ENCODE results near the gene WWC1. TPM values are rescaled to one million over a fixed set of nuclear protein-coding genes. Genes with fewer than 3 reads are reported as not detected.
A peak's percentile ranks its signal among the peaks of the same experiment; 100 is the strongest.

WWC1 gene
- total RNA-seq, 1 donor from 2014 or later, result 20.8 TPM

GRCh38 chr5:168313596-168314204, 22.3 kb downstream of the WWC1 start:
- TF ChIP-seq CTCF (IDR thresholded peaks at IDR 0.05; ENCODE audit: insufficient read depth, low read length, severe bottlenecking), result no peak
- Histone ChIP-seq H3K27me3 (ENCODE audit: control insufficient read depth, insufficient read depth, low read length) (no peaks in the 10 kb centered on the region), H3K4me3 (ENCODE audit: low read depth, low read length) (no peak overlapping the region), H3K36me3 (ENCODE audit: control insufficient read depth, insufficient read depth, low read length) (peaks cover 1% of the 10 kb centered on the region)
- FAIRE-seq (no peak), DNase-seq (ENCODE audit: low read depth) (no peak)

- peak; percentile 97 for DNase-seq (ENCODE audit: low read depth)
- H3K4me3 ChIP-seq (ENCODE audit: low read depth, low read length), result no peak overlapping the region
These were observed 23.4 kb downstream of the WWC1 start for GRCh38 chr5:168314735-168315411.

GRCh38 chr5:168315416-168316138, 24.1 kb downstream of the WWC1 start:
- no peak for FAIRE-seq
- no peak for DNase-seq (ENCODE audit: low read depth)
- Histone ChIP-seq H3K27me3 (ENCODE audit: control insufficient read depth, insufficient read depth, low read length) (no peaks in the 10 kb centered on the region), H3K36me3 (ENCODE audit: control insufficient read depth, insufficient read depth, low read length) (no peaks in the 10 kb centered on the region), H3K4me3 (ENCODE audit: low read depth, low read length) (no peak overlapping the region)
- no peak for TF ChIP-seq CTCF (IDR thresholded peaks at IDR 0.05; ENCODE audit: insufficient read depth, low read length, severe bottlenecking)

More at GRCh38 chr5:168314735-168315411, 23.4 kb downstream of the WWC1 start:
- no peaks in the 10 kb centered on the region for H3K27me3 ChIP-seq (ENCODE audit: control insufficient read depth, insufficient read depth, low read length)
- TF ChIP-seq CTCF (IDR thresholded peaks at IDR 0.05; ENCODE audit: insufficient read depth, low read length, severe bottlenecking), result peak; percentile 13
- no peaks in the 10 kb centered on the region for H3K36me3 ChIP-seq (ENCODE audit: control insufficient read depth, insufficient read depth, low read length)
- peak; percentile 83 for FAIRE-seq

DNA sequence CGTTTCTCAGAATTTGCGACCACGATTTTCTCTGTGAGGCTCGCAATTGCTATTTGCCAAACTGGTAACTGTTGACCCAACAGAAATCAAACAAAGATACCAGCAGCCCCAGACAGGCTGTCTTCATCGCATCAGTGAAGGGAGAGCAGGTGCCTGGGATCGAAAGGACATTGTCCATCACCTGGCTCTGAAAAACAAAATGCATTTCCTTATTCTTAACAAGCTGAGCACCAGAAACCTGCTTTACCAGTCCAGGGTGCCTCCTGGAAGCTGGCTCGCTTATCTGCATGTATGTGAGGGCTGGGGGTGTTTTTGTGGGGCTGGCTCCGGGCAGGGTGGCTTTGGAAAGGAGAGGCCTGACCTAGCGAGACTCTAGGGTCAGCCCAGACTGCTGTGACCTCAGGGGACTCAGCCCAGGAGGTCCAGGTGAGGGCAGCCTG, 24.7 kb downstream of the WWC1 start:
- no peak overlapping the region for H3K4me3 ChIP-seq (ENCODE audit: low read depth, low read length)
- H3K36me3 ChIP-seq (ENCODE audit: control insufficient read depth, insufficient read depth, low read length), result no peaks in the 10 kb centered on the region
- TF ChIP-seq CTCF (IDR thresholded peaks at IDR 0.05; ENCODE audit: insufficient read depth, low read length, severe bottlenecking), result no peak
- DNase-seq (ENCODE audit: low read depth), result peak; percentile 32
- FAIRE-seq, result no peak
- no peaks in the 10 kb centered on the region for H3K27me3 ChIP-seq (ENCODE audit: control insufficient read depth, insufficient read depth, low read length)

DNA sequence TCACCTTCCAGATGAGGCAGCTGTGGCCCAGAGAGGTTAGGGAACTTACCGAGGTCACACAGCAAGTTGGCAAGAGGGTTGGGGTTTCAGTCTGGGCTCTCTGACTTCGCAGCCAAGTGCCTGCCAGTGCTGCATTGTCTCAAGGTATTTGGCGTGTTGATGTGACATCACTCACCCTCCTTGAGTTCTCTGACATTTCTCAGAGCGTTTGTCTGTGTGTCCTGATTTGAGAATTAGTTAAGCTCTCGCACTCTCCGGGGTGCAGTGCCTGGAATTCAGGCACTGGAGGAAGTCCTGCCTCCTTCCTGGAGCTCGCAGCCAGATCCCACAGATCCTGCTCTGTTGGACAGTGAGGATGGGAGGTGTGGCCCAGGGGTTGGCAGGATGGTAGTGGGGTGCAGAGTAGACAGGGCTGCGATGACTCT, 25.7 kb downstream of the WWC1 start:
- Histone ChIP-seq H3K36me3 (ENCODE audit: control insufficient read depth, insufficient read depth, low read length) (no peaks in the 10 kb centered on the region), H3K27me3 (ENCODE audit: control insufficient read depth, insufficient read depth, low read length) (no peaks in the 10 kb centered on the region), H3K4me3 (ENCODE audit: low read depth, low read length) (no peak overlapping the region)
- FAIRE-seq, result no peak
- no peak for DNase-seq (ENCODE audit: low read depth)
- TF ChIP-seq CTCF (IDR thresholded peaks at IDR 0.05; ENCODE audit: insufficient read depth, low read length, severe bottlenecking), result no peak

Data from bronchial epithelial cell (primary cell).